ENCODE results near the gene HVCN1. TPM values are rescaled to one million over a fixed set of nuclear protein-coding genes. Genes with fewer than 3 reads are reported as not detected.

Gene HVCN1
- total and polyA plus RNA-seq, 2 of the 8 experiments (the other 6 are each of a cell fraction or from before 2014, with no cell fraction given), result 5.8 to 11.2 TPM

- no peak overlapping the region for H3K4ac ChIP-seq (replicated peaks; ENCODE audit: insufficient read length, low read depth, low read length)
- no peak overlapping the region for H3K56ac ChIP-seq (replicated peaks; ENCODE audit: insufficient read length, low read depth, low read length)
- H3K27ac ChIP-seq (ENCODE audit: low read depth, low read length), result no peak overlapping the region
- H3K9ac ChIP-seq (replicated peaks in 1 of 4; ENCODE audit: extremely low read depth in 1 of 4, low read depth in 3 of 4, low read length in 3 of 4), result no peak overlapping the region
- H2BK20ac ChIP-seq (ENCODE audit: low read length), result no peak overlapping the region
- H3K18ac ChIP-seq (ENCODE audit: extremely low read depth, low read length), result no peak overlapping the region
- no peak overlapping the region for H4K91ac ChIP-seq (replicated peaks; ENCODE audit: insufficient read length, low read length)
- no peak overlapping the region for H3K4me3 ChIP-seq (ENCODE audit: extremely low read depth in 1 of 4, insufficient read depth in 2 of 4, low read depth in 3 of 4, low read length in 4 of 4)
- H2BK12ac ChIP-seq (ENCODE audit: low read depth, low read length), result no peak overlapping the region
- no peaks in the 10 kb centered on the region for H3K9me3 ChIP-seq (ENCODE audit: insufficient read depth in 2 of 2, low read depth in 1 of 2, low read length in 1 of 2)
- H4K8ac ChIP-seq (ENCODE audit: extremely low read depth, insufficient read depth, low read length), result no peak overlapping the region
- no peak overlapping the region for H2AFZ ChIP-seq (ENCODE audit: low read length)
- H3K14ac ChIP-seq (ENCODE audit: insufficient read length), result no peak overlapping the region
- peaks cover 10 to 66% (median 33%) of the 10 kb centered on the region in 4 experiments for H3K36me3 ChIP-seq (ENCODE audit: control insufficient read depth in 2 of 4, insufficient read depth in 4 of 4, low read length in 3 of 4)
- FAIRE-seq, result no peak
- H3K23ac ChIP-seq (ENCODE audit: insufficient read length), result no peak overlapping the region
- peaks cover 46 to 100% of the 10 kb centered on the region in 2 experiments for H3K79me2 ChIP-seq (ENCODE audit: control insufficient read depth in 1 of 2, insufficient read depth in 2 of 2, low read length in 2 of 2)
- H2BK15ac ChIP-seq (ENCODE audit: low read length), result no peak overlapping the region
- H3K4me1 ChIP-seq (replicated peaks in 1 of 4; ENCODE audit: control insufficient read depth in 3 of 4, insufficient read depth in 4 of 4, low read length in 3 of 4), result peaks cover 0 to 3% (median 2%) of the 10 kb centered on the region in 4 experiments; a peak in 4 of 7 replicates
- peaks cover 37 to 48% of the 10 kb centered on the region in 2 experiments for H4K20me1 ChIP-seq (replicated peaks in 1 of 2; ENCODE audit: control insufficient read depth in 1 of 2, insufficient read depth in 2 of 2, low read length in 2 of 2)
- H4K5ac ChIP-seq (ENCODE audit: insufficient read length, low read depth, low read length), result no peak overlapping the region
- peaks cover 7% of the 10 kb centered on the region; the same call in 1 of the 2 replicates for H3K79me1 ChIP-seq (ENCODE audit: low read depth, low read length)
- no peak overlapping the region for H2BK120ac ChIP-seq (replicated peaks; ENCODE audit: low read depth, low read length)
- CTCF ChIA-PET (ENCODE audit: partially characterized antibody), result interaction anchor here (0.6 to 0.9 kb wide), 3 partner anchors 13 to 94 kb away, joined by 3 to 5 read pairs (median 3); no protein-coding TSS in a partner anchor
- no peaks in the 10 kb centered on the region for H3K27me3 ChIP-seq (replicated peaks in 1 of 4; ENCODE audit: control insufficient read depth in 3 of 4, extremely low read depth in 1 of 4, insufficient read depth in 3 of 4, low read length in 3 of 4)
- H3K4me2 ChIP-seq (ENCODE audit: insufficient read depth in 1 of 2, low read depth in 2 of 2, low read length in 2 of 2), result no peak overlapping the region
- DNase-seq (ENCODE audit: low read depth in 1 of 2, low spot score in 2 of 2), result no peak
- 93% methylated on average over 5 of the region's 5 CpGs; no CpG with 5 or more reads in 1 of the 2 experiments for WGBS, 2 experiments (ENCODE audit: extremely low coverage in 1 of 2, insufficient coverage in 1 of 2, insufficient read length in 1 of 2, insufficient replicate concordance in 2 of 2, low coverage in 1 of 2, low lambda C conversion rate in 2 of 2, missing lambda C conversion rate in 1 of 2)
- no peak overlapping the region for H2BK5ac ChIP-seq (ENCODE audit: low read depth, low read length)
- H2AK5ac ChIP-seq (ENCODE audit: low read depth, low read length), result no peak overlapping the region
- no peaks in the 10 kb centered on the region for H3K23me2 ChIP-seq (ENCODE audit: low read depth, low read length)
- POLR2A ChIA-PET (ENCODE audit: partially characterized antibody), result interaction anchor here (0.6 to 1.8 kb wide), 5 partner anchors 9 to 1767 kb away, joined by 3 to 6 read pairs (median 4); partner anchors contain the start of gene PPP1CC
- TF ChIP-seq NANOG (IDR thresholded peaks at IDR 0.05; ENCODE audit: insufficient read depth, low read depth, low read length, poor library complexity, severe bottlenecking), result no peak
- no peak for TF ChIP-seq POU5F1 (IDR thresholded peaks at IDR 0.05; ENCODE audit: low read depth, low read length)
- TF ChIP-seq HDAC2 (IDR thresholded peaks at IDR 0.05; ENCODE audit: borderline replicate concordance in 1 of 2, low read depth in 2 of 2, low read length in 2 of 2), result no peak
- TF ChIP-seq CTBP2 (IDR thresholded peaks at IDR 0.05; ENCODE audit: borderline replicate concordance, insufficient read depth, insufficient read length, low read length), result no peak
- TF ChIP-seq GABPA (IDR thresholded peaks at IDR 0.05; ENCODE audit: borderline replicate concordance, insufficient read depth, low read length), result no peak
- no peak for TF ChIP-seq CEBPB (IDR thresholded peaks at IDR 0.05; ENCODE audit: low read depth, low read length)
- TF ChIP-seq ASH2L (IDR thresholded peaks at IDR 0.05; ENCODE audit: low read length), result no peak
- no peak for TF ChIP-seq EGR1 (IDR thresholded peaks at IDR 0.05; ENCODE audit: borderline replicate concordance, low read depth, low read length)
- TF ChIP-seq BCL11A (IDR thresholded peaks at IDR 0.05; ENCODE audit: low read depth in 2 of 2, low read length in 2 of 2), result no peak
- no peak for TF ChIP-seq TAF1 (IDR thresholded peaks at IDR 0.05; ENCODE audit: low read depth, low read length)
- no peak for TF ChIP-seq SIRT6 (IDR thresholded peaks at IDR 0.05; ENCODE audit: low read length)
Observed at GRCh38 chr12:110733089-110733715, 44.3 kb upstream of the HVCN1 start.

All from H1 (cell line).